Liver (tissue), 3 donors: ENCODE measurements around the gene NKD2.

Experiments used
- ATF3 ChIP-seq: IDR thresholded peaks from 2 replicates; pipeline ENCODE4 v1.6.1; 2016; ENCODE audit warnings: antibody characterized with exemption
- CTCF ChIP-seq: fragments of 150-350 bp; IDR thresholded peaks from 2 replicates; pipeline ENCODE4 v1.5.1; 2017; ENCODE audit warnings: improper control_type of control experiment, low read depth, low read length; ENCODE audit not compliant: missing input control
- EGR1 ChIP-seq, 2 donors: IDR thresholded peaks; 2 replicates each; pipeline ENCODE4 v1.6.1; 2016 to 2018; ENCODE audit warnings: antibody characterized with exemption in 2 of 2, low read depth in 2 of 2
- GABPA ChIP-seq, 2 donors: IDR thresholded peaks in 1 of 2; conservative IDR thresholded peaks in 1 of 2; 2 replicates each; pipeline ENCODE4 v1.6.1; 2016; ENCODE audit warnings: antibody characterized with exemption in 2 of 2, mild to moderate bottlenecking in 1 of 2, moderate library complexity in 1 of 2
- HNF4G ChIP-seq: IDR thresholded peaks from 2 replicates; pipeline ENCODE4 v1.6.1; 2016; ENCODE audit warnings: antibody characterized with exemption
- JUND ChIP-seq, 2 donors: IDR thresholded peaks; 2 replicates each; pipeline ENCODE4 v1.6.1; 2016; ENCODE audit warnings: antibody characterized with exemption in 2 of 2
- MAX ChIP-seq: IDR thresholded peaks from 2 replicates; pipeline ENCODE4 v1.6.1; 2016; ENCODE audit warnings: antibody characterized with exemption
- RAD21 ChIP-seq, 2 donors: IDR thresholded peaks; 2 replicates each; pipeline ENCODE4 v1.6.1; 2016; ENCODE audit warnings: antibody characterized with exemption in 2 of 2, mild to moderate bottlenecking in 2 of 2
- REST ChIP-seq: IDR thresholded peaks from 2 replicates; pipeline ENCODE4 v1.6.1; 2016; ENCODE audit warnings: antibody characterized with exemption, mild to moderate bottlenecking
- TAF1 ChIP-seq: conservative IDR thresholded peaks from 2 replicates; pipeline ENCODE4 v1.6.1; 2016; ENCODE audit warnings: antibody characterized with exemption, mild to moderate bottlenecking
- YY1 ChIP-seq: IDR thresholded peaks from 2 replicates; pipeline ENCODE4 v1.6.1; 2016; ENCODE audit warnings: antibody characterized with exemption, mild to moderate bottlenecking
- donor health status: healthy.
- donor health status: healthy.

GRCh38 chr5:963673-964531, 44.7 kb upstream of the NKD2 start:
- no peak for TF ChIP-seq REST
- no peak for TF ChIP-seq GABPA (IDR thresholded peaks at IDR 0.05 in 1 of 2, conservative IDR thresholded peaks at IDR 0.05 in 1 of 2)
- TF ChIP-seq EGR1 (IDR thresholded peaks at IDR 0.05; ENCODE audit: low read depth in 2 of 2) = no peak
- TF ChIP-seq ATF3 = no peak
- no peak for TF ChIP-seq CTCF
- TF ChIP-seq YY1 = no peak
- no peak for TF ChIP-seq MAX
- TF ChIP-seq RAD21 (IDR thresholded peaks at IDR 0.05) = no peak
- no peak for TF ChIP-seq JUND (IDR thresholded peaks at IDR 0.05)
- TF ChIP-seq HNF4G = no peak
- TF ChIP-seq TAF1 = no peak
